GM20000 (cell line): ENCODE data around the gene FARP1.

Source experiments
- DNase-seq: peaks from one replicate; pipeline ENCODE4 v3.0.0; 2012; ENCODE audit warnings: low spot score
- TF ChIP-seq, protein P1 (sequence below): IDR thresholded peaks from 2 replicates; pipeline ENCODE4 v1.5.1; 2012; ENCODE audit warnings: mild to moderate bottlenecking, control low read depth; ENCODE audit errors: extremely low read depth, missing control alignments

The FARP1 gene

DNA sequence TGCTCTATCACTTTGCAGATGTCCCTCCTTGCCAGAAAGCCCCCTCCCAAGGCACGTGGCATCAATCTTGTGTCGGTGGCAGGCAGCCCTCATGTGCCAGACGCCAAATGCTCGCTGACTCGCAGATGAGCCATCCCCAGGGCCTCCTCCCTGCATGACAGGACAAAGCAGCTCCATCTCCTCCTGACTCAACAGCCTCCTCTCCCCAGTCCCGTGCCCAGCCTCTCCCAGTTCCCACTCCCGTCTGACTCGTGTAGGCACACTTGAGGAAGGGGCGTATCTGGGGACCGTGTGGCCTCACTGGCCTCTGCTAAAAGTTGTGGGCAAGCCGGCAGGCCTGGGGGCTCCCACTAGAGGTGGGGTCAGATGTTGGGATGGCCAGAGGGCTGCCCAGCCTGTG is 300.4 kb downstream of the FARP1 start:
- no peak for DNase-seq
- TF ChIP-seq, protein P1, sequence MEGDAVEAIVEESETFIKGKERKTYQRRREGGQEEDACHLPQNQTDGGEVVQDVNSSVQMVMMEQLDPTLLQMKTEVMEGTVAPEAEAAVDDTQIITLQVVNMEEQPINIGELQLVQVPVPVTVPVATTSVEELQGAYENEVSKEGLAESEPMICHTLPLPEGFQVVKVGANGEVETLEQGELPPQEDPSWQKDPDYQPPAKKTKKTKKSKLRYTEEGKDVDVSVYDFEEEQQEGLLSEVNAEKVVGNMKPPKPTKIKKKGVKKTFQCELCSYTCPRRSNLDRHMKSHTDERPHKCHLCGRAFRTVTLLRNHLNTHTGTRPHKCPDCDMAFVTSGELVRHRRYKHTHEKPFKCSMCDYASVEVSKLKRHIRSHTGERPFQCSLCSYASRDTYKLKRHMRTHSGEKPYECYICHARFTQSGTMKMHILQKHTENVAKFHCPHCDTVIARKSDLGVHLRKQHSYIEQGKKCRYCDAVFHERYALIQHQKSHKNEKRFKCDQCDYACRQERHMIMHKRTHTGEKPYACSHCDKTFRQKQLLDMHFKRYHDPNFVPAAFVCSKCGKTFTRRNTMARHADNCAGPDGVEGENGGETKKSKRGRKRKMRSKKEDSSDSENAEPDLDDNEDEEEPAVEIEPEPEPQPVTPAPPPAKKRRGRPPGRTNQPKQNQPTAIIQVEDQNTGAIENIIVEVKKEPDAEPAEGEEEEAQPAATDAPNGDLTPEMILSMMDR, result no peak

DNA sequence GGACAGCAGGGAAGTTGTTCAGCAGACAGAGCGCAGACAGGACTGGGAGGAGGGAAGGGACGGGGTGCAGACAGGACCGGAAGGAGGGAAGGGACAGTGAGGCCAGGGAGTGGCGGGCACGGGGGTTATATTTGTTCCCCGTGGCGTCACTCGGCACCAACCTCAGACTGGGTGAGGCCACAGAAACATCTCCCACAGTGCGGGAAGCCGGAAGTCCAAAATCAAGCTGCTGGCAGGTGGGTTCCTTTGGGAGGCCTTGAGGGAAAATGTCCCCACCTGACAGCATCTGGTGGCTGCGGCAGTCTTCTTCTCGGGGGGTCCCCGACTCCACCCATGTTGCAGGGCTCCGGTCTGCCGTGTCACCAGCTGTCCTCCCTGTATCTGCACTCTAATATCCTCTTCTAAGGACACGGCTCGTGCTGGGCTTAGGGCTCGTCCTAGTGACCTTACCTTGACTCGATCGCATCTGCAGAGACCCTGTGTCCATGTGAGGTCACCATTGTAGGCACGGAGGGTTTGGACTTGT is 301.0 kb downstream of the FARP1 start:
- no peak for DNase-seq
- TF ChIP-seq, protein P1, result no peak

DNA sequence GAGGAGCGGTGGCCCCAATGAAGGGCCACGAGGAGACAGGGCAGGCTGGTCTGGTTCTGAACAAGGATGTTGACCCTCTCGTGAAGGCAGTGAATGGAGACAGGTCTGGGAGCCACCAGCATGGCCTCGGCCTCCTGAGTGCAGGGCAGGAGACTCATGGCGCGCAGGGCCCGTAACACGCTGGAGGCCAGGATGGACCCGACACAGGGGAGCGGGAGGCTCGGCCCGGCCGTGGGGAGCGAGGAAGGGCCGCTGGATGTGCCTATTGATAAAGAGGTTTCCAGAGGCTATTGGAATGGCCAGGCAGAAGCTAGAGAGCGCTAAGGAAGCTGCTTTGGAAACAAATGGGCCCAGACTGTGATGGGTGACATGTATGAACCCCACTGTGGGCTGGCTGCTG is 301.5 kb downstream of the FARP1 start:
- no peak for DNase-seq
- TF ChIP-seq, protein P1, result no peak

DNA sequence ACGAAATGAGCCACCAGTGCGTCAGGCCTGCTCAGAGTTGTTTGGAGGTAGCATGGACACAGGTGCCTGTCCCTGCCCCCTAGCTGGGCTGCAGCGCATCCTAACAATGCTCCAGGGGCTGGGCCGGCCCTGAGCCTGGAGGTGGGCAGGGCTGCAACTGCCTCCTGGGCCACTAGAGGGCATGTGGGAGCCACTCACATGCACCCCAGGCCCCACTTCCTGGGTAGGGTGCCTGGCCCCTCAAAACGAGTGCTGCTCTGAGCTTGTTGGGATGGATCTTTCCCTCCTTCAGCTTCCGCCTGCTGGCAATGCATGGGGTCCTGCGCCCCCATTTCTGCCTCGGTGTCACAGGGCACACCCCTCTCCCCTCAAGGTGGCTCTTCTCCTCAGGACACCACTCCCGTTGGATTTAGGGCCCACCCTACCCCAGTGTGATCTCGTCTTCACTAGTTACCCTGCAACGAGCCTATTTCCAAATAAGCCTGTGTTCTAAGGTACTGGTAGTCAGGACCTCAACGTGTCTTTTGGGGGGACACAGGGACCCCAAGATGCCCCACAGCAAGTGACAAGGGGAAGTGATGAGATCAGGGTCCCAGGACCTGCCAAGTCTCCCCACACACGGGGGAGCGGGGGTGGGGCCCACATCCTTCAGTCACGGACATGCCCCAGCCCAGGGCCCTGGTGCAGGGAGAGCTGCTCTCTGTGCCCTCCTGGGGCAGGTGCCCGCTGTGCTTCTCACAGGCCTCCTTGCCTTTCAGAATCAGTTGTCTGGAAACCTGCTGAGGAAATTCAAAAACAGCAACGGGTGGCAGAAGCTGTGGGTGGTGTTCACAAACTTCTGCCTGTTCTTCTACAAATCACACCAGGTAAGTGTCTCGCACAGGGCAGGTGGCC is 302.7 kb downstream of the FARP1 start:
- DNase-seq, result peak; percentile 89
- TF ChIP-seq, protein P1, result peak; percentile 99

DNA sequence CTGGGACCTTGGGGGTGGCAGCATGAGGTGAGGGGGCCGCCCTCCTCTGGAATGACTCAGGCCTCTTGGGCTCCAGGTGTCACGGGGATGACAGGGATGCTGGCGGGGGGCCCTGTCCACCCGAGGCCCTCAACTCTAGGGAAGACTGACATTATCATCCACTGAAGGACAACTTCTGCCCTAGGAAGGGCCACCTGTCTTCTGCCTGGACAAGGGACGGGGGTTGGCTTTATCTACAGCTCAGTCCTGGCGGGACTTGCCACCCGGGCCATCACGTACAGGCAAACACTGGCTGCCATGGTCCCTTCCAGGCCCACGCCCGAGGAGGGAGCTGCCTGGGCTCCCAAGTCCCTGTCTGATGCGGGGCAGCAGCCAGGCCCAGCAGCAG is 303.3 kb downstream of the FARP1 start:
- TF ChIP-seq, protein P1, result no peak

DNA sequence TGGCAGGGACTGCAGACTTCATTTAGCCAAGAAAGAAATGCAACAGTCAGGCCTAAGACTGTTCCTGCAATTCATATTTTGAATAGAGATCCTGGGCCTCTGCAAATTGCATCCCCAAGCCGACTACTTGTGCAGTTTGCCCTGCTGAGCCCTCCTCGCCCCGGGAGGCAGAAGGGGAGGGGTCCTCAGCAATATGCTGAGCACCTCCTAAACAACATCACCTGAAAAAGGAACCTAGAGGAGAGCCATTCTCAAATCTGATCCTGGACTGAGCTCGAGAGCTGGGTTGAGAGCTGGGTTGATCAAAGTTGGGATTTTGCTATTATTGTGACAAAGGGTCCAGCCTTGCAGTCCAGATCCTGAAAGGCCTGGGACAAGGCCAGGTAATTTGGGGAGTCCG is 304.2 kb downstream of the FARP1 start:
- TF ChIP-seq, protein P1, result no peak
- no peak for DNase-seq

More for the DNA sequence above, 303.3 kb downstream of the FARP1 start:
- DNase-seq, result no peak

DNA sequence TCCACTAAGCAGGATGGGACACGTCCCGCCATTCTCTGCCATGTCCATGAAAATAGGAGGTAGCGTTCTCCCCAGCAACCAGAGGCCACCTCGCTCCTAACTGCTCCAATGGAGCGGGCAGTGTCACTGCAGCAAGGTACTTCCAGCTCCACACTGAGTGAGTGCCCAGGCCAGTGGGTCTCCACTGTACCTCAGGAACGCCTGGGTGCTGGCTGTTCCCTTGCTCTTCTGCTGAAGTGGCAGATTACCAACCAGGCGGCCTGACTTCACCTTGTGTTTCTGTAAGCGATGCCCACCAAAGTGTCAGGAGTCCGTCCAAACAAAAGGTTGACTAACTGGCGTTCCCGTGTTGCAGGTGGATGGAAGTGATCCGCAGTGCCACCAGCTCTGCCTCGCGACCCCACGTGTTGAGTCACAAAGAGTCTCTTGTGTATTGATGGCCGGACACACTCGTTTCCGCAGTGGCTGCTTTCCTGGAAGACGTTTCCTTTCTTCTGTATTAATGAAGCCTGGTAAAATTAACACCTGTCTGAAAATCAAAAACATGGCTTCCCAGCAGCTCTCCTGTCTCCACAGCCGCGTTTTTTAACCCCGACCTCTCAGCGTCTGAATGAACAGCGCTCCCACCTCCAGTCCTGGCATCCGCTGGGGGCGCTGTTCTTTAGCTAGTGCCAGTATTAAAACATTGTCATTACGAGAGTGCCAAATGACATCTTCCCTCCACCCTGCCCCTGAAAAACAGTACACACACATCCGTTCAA is 305.2 kb downstream of the FARP1 start:
- TF ChIP-seq, protein P1, result no peak
- DNase-seq, result no peak
